ENCODE data around the gene RASSF3.

The RASSF3 gene

GRCh38 chr12:64610079-64610659 is at the start of gene RASSF3:
Gene RASSF3, plus strand, starts transcription at chr12:64610495. Its CDS starts 138 bp downstream, at chr12:64610633.
- no peak for TF ChIP-seq CTCF (conservative IDR thresholded peaks at IDR 0.05; ENCODE audit: control insufficient read depth, insufficient read depth, low read depth, low read length)
- peak; percentile 49 for DNase-seq (ENCODE audit: low read depth)
- peak within 1 kb of the TSS; percentile 81 for H3K4me3 ChIP-seq (ENCODE audit: control insufficient read depth, low read depth, low read length)

GRCh38 chr12:64561302-64562136 is 48.8 kb upstream of the RASSF3 start:
- TF ChIP-seq CTCF (conservative IDR thresholded peaks at IDR 0.05; ENCODE audit: control insufficient read depth, insufficient read depth, low read depth, low read length): no peak
- H3K4me3 ChIP-seq (ENCODE audit: control insufficient read depth, low read depth, low read length): no peak overlapping the region
- no peak for DNase-seq (ENCODE audit: low read depth)

- H3K4me3 ChIP-seq (ENCODE audit: control insufficient read depth, low read depth, low read length): no peak overlapping the region
- no peak for DNase-seq (ENCODE audit: low read depth)
- no peak for TF ChIP-seq CTCF (conservative IDR thresholded peaks at IDR 0.05; ENCODE audit: control insufficient read depth, insufficient read depth, low read depth, low read length)
These were observed 44.2 kb upstream of the RASSF3 start for GRCh38 chr12:64566122-64566521.

GRCh38 chr12:64566831-64567517 is 43.3 kb upstream of the RASSF3 start:
- H3K4me3 ChIP-seq (ENCODE audit: control insufficient read depth, low read depth, low read length): no peak overlapping the region
- DNase-seq (ENCODE audit: low read depth): no peak
- no peak for TF ChIP-seq CTCF (conservative IDR thresholded peaks at IDR 0.05; ENCODE audit: control insufficient read depth, insufficient read depth, low read depth, low read length)

GRCh38 chr12:64567570-64567969 is 42.7 kb upstream of the RASSF3 start:
- TF ChIP-seq CTCF (conservative IDR thresholded peaks at IDR 0.05; ENCODE audit: control insufficient read depth, insufficient read depth, low read depth, low read length): no peak
- H3K4me3 ChIP-seq (ENCODE audit: control insufficient read depth, low read depth, low read length): no peak overlapping the region
- DNase-seq (ENCODE audit: low read depth): no peak

- no peak for DNase-seq (ENCODE audit: low read depth)
- H3K4me3 ChIP-seq (ENCODE audit: control insufficient read depth, low read depth, low read length): no peak overlapping the region
- TF ChIP-seq CTCF (conservative IDR thresholded peaks at IDR 0.05; ENCODE audit: control insufficient read depth, insufficient read depth, low read depth, low read length): no peak
These were observed 42.0 kb upstream of the RASSF3 start for GRCh38 chr12:64568298-64568697.

All from fibroblast of mammary gland (primary cell).